Subcutaneous abdominal adipose tissue (tissue), 5 donors: ENCODE data around the gene RAX.

Source experiments
- H3K27ac ChIP-seq: one replicate; pipeline ENCODE4 v1.7.0; 2013; ENCODE audit warnings: low read depth, mild to moderate bottlenecking, inconsistent platforms, low read length, moderate library complexity
- H3K27me3 ChIP-seq, 5 donors: one replicate each; pipeline ENCODE4 v1.7.0; 2013; ENCODE audit warnings: low read length in 5 of 5, inconsistent platforms in 1 of 5; ENCODE audit not compliant: control insufficient read depth in 5 of 5, insufficient read depth in 4 of 5
- H3K36me3 ChIP-seq, 5 donors: one replicate each; pipeline ENCODE4 v1.7.0; 2013; ENCODE audit warnings: low read length in 5 of 5; ENCODE audit not compliant: control insufficient read depth in 5 of 5, insufficient read depth in 5 of 5
- H3K4me1 ChIP-seq, 5 donors: one replicate each; pipeline ENCODE4 v1.7.0; 2013; ENCODE audit warnings: low read length in 5 of 5, mild to moderate bottlenecking in 3 of 5, moderate library complexity in 1 of 5; ENCODE audit not compliant: control insufficient read depth in 5 of 5, insufficient read depth in 5 of 5
- H3K4me3 ChIP-seq, 5 donors: one replicate each; pipeline ENCODE4 v1.7.0; 2013; ENCODE audit warnings: low read length in 5 of 5, low read depth in 1 of 5
- H3K9ac ChIP-seq, 5 donors: one replicate each; pipeline ENCODE4 v1.7.0; 2013; ENCODE audit warnings: low read length in 5 of 5, mild to moderate bottlenecking in 4 of 5, moderate library complexity in 3 of 5
- H3K9me3 ChIP-seq, 5 donors: one replicate each; pipeline ENCODE4 v1.7.0; 2013; ENCODE audit warnings: low read length in 5 of 5; ENCODE audit not compliant: control insufficient read depth in 5 of 5
- donor health status: healthy.
- donor health status: healthy.
- donor health status: healthy.
- donor health status: healthy.
- donor health status: healthy.

RAX gene

DNA sequence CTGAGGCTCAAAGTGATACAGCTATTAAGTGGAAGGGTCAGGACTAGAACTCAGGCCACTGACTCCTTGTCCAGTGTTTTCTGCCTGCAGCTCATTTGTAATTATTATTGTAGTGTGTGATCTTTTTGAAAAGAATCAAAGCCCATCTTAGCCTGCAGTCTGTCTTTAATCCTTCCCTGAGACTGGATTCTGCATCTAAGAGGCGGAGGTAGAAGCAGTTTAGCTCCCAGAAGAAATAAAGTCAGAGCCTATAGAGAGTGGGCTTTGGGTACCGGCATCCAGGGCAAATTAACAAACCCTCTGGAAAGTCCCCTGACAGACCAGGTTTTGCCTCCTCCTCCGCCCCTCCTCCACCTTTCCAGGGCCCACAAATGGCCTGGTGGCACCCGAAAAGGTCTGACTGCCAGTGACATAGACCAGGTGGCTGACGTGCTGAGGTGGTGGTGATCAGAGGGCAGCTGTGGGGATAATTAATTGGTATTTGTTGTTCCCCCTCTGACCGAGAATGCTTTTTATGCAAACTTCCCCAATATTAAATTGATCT is 2.2 kb upstream of the RAX start:
- no peak overlapping the region for H3K9ac ChIP-seq
- no peak overlapping the region for H3K4me3 ChIP-seq
- H3K36me3 ChIP-seq = no peaks in the 10 kb centered on the region
- peaks cover 0 to 2% (median 0%) of the 10 kb centered on the region in 5 donors for H3K9me3 ChIP-seq
- peaks cover 0 to 21% (median 20%) of the 10 kb centered on the region in 5 donors for H3K4me1 ChIP-seq
- no peak overlapping the region for H3K27ac ChIP-seq
- H3K27me3 ChIP-seq = peaks cover 47 to 75% (median 67%) of the 10 kb centered on the region in 5 donors

DNA sequence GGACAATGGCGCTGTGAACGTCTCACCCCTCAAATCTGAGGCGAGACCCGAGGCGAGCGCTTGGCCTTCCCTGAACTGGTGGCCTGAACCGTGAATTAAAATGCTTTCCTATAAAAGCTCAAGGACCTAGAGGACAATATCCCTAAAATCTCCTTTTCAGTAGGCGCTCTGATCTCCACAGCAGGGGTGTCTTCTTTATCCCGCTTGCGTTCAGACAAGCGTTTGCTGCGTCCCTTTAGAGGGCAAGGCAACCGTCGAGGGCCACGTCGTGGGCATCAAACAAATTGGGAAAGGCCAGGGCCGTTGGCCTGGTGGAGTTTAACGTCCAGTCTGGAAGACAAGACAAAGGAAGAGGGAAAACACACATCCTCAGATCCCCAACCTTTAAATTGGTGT is 1.3 kb upstream of the RAX start:
- H3K9me3 ChIP-seq = peaks cover 0 to 2% (median 0%) of the 10 kb centered on the region in 5 donors

DNA sequence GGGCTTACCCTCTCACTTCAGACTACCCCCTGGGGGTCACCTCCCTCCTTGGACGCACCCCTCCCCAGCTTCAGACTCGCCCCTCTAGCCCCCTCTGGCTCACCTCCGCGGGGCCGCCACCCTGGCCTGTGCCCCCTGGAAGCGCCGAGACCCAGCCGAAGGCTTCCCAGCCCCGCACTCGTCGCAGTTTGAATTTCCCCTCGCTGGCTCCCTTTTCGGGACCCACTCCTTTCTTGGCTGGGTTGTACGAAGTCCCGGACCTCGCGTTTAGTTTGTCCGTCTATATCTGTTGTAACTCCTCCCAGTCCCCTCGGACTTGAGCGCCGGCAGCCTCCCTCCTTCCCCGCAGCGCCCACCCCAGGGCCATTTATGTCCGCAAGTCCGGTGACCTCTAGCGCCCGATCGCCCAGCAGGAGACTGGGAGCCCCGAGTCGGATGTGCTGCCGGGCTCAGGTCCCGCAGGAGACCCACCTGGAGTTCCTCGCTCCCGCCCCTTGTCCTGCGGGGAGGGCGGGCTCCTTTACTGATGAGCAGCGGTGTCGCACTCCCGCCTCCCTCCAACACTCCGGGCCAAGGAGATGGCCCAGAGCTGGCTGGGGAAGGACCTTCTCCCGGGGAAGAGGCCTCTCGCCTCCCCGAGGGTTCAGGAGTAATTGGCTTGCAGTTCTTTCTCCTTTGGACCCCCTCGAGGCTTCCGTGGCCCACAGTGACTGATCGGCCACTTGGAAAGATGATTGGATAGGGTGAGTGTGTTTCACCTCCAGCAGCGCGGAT is 692 bp upstream of the RAX start:
- Histone ChIP-seq H3K36me3 (no peaks in the 10 kb centered on the region), H3K9me3 (peaks cover 0 to 2% (median 0%) of the 10 kb centered on the region in 5 donors), H3K4me1 (peaks cover 0 to 27% (median 22%) of the 10 kb centered on the region in 5 donors), H3K27ac (no peak overlapping the region), H3K4me3 (peak overlapping the region in 3 of 5 donors; percentile 27 to 60 (median 55)), H3K27me3 (peaks cover 58 to 80% (median 76%) of the 10 kb centered on the region in 5 donors), H3K9ac (no peak overlapping the region)

More for the DNA sequence above, 1.3 kb upstream of the RAX start:
- Histone ChIP-seq H3K4me1 (peaks cover 0 to 22% (median 20%) of the 10 kb centered on the region in 5 donors), H3K4me3 (no peak overlapping the region), H3K27ac (no peak overlapping the region), H3K36me3 (no peaks in the 10 kb centered on the region), H3K9ac (no peak overlapping the region), H3K27me3 (peaks cover 55 to 80% (median 72%) of the 10 kb centered on the region in 5 donors)

DNA sequence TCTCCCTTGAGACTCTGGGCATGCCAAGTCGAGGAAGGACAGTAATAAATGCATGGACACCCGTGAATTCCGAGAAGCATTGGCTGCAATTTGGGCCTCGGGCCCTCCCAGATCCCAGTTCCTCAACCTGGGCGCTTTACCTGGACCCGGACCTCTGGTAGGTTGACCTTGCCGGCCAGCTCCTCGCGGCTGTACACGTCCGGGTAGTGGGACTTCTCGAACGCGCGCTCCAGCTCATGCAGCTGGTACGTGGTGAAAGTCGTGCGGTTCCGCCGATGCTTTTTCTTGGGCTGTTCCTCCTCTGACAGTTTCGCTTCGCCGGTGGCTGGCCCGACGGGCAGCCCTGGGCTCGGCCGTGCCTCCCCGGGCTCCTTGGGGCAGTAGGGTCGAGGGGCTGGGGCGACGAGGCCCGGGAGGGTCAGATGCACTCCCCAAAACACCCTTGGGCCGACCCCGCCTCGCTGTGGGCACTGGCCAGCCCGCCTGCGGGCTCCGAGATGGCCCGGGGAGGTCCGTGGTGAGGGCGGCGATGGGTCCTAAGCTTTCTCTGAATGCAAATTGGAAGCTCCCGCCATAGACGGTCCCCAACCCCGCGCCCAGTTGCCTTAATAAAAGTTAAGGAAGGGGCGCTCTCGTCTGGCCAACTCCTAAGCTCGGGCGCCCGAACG is 899 bp downstream of the RAX start:
- Histone ChIP-seq H3K4me3 (peak overlapping the region in 4 of 5 donors; percentile 36 to 60 (median 46)), H3K27ac (no peak overlapping the region), H3K9ac (no peak overlapping the region), H3K9me3 (peaks cover 0 to 2% (median 0%) of the 10 kb centered on the region in 5 donors), H3K36me3 (no peaks in the 10 kb centered on the region), H3K27me3 (peaks cover 74 to 89% (median 88%) of the 10 kb centered on the region in 5 donors), H3K4me1 (peaks cover 0 to 41% (median 37%) of the 10 kb centered on the region in 5 donors)

DNA sequence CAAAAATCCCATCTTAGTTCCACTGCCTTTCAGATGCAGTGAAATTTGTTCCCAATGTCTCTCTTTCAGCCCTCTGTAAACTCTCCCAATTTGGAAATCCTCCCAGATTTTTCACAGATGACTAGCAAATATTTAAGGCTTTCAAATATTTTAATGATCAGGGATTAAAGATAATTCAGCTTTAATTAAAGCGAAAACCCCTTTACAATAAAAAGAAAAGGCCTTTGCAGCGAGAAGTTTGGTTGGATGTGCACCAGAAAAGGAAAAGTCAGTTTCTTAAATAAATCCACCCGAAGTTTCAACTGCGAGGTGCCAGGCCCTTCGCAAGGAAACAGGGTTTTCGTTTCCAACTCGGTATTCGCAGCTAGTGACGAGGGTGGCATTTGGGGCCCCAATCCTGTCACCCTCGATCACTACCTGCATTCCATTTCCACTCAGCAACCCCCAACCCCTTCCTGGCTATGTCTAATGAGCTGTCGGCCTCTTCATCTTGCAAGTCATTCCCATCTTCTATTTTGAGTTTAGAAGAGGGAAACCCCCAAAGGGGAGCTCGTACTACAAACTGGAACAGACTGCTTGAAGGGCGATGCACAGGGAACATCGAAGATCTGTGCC is 1.5 kb downstream of the RAX start:
- H3K27me3 ChIP-seq = peaks cover 78 to 93% (median 91%) of the 10 kb centered on the region in 5 donors
- peak overlapping the region in 2 of 5 donors; percentile 36 to 60 for H3K4me3 ChIP-seq
- H3K27ac ChIP-seq = no peak overlapping the region
- H3K36me3 ChIP-seq = no peaks in the 10 kb centered on the region
- H3K9ac ChIP-seq = no peak overlapping the region
- peaks cover 0 to 41% (median 37%) of the 10 kb centered on the region in 5 donors for H3K4me1 ChIP-seq
- peaks cover 0 to 2% (median 0%) of the 10 kb centered on the region in 5 donors for H3K9me3 ChIP-seq

DNA sequence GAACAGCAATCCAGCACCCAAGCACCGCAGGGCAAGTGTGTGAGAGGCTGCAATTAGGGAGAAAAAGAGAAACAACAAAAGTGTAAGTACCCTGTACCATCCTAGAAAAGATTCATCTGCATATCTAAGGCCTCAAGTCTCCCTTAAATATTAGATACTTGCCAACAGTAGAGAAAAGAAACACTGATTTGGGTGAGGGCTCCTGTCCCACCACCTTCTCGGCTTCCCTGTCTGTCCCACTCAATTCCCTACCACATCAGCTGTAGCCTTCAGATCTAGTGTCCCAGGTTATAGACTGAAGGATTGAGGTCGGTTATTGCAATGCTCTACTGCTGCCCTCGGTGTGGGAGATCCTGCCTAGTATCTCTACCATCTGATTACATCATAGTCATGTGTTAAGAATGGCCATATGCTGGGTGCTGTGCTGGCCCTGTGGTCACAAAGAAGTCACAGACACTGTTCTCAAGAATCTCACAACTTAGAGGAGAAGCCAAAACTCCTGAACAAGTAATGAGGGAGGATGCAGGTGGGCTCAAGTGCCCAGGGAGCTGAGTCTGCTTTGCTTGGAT is 2.5 kb downstream of the RAX start:
- H3K4me1 ChIP-seq = peaks cover 0 to 42% (median 37%) of the 10 kb centered on the region in 5 donors
- H3K27ac ChIP-seq = no peak overlapping the region
- peaks cover 74 to 92% (median 91%) of the 10 kb centered on the region in 5 donors for H3K27me3 ChIP-seq
- H3K9me3 ChIP-seq = peaks cover 0 to 2% (median 0%) of the 10 kb centered on the region in 5 donors
- no peak overlapping the region for H3K9ac ChIP-seq
- H3K4me3 ChIP-seq = no peak overlapping the region
- no peaks in the 10 kb centered on the region for H3K36me3 ChIP-seq

DNA sequence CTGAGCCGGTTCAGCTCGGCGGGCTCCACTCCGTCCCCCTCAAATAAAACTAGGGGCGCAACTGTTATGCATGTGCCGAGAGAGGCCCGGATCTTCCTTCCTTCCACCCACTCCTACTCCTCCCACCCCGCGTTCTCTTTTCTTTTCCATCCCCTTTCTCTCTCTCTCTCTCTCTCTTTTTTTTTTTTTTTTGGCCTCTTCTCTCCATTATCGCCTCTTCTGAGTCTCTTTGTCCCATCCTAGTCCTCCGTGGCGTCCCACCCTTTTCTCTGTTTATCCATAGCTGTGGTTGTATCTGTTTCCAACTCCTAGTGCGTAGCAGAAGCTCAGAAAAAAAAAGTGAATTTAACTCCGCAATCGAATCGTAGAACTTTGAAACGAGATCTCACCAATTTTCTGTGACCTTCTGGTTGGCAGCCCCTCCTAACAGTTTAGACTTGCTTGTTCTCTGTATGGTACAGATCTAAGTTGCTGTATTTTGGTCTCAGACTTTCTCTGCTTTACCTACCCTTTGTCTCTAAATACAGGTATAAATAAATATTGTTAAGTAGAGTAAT is 3.6 kb downstream of the RAX start:
- Histone ChIP-seq H3K9ac (no peak overlapping the region), H3K4me1 (peaks cover 0 to 48% (median 45%) of the 10 kb centered on the region in 5 donors), H3K4me3 (peak overlapping the region in 4 of 5 donors; percentile 11 to 40 (median 35)), H3K36me3 (no peaks in the 10 kb centered on the region), H3K27me3 (peaks cover 77 to 94% (median 88%) of the 10 kb centered on the region in 5 donors), H3K9me3 (peaks cover 0 to 2% (median 0%) of the 10 kb centered on the region in 5 donors), H3K27ac (no peak overlapping the region)

DNA sequence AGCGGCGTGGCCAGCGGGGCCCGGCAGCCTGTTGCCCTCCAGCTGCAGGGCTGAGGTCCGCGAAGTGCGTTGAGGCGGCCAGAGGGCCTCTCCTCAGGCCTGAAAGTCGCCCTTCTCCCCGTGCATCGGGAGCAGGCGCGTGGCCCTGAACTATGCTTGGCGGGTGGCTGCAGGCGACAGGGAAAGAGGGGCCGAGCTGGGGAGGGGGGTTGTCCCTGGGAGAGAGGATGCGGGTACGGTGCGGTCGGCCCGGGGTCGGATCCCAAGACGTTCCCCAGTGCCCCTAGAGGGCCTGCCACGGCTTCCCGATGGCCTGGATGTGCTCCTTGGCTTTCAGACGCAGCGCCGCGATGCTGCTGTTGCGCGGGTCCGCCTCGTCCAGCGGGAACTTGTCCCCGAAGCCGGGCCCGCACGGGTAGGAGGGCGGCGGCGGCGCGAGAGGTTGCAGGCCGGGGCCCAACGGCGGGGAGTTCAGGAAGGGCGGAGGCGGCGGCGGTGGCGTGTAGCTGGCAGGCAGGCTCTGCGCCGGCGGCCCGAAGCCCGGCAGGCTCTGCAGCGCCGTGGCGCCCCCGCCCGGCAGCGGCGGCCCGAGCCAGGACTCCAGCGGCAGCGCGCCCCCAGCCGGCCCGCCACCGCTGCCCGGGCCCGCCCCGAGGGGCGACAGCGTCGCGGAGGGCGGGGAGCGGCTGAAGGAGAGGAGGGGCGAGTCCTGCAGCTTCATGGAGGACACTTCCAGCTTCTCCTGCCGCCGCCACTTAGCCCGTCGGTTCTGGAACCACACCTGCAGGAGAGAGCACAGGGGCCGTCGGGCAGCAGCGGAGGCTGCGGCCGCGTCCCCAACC is 4.3 kb downstream of the RAX start:
- Histone ChIP-seq H3K36me3 (no peaks in the 10 kb centered on the region), H3K27ac (no peak overlapping the region), H3K4me1 (peaks cover 0 to 48% (median 43%) of the 10 kb centered on the region in 5 donors), H3K9me3 (peaks cover 0 to 2% (median 0%) of the 10 kb centered on the region in 5 donors), H3K4me3 (peak overlapping the region in 4 of 5 donors; percentile 34 to 52 (median 42)), H3K27me3 (peaks cover 74 to 94% (median 88%) of the 10 kb centered on the region in 5 donors), H3K9ac (no peak overlapping the region)
